ENCODE results near the gene MYG1. TPM values are rescaled to one million over a fixed set of nuclear protein-coding genes. Genes with fewer than 3 reads are reported as not detected.
A peak's percentile ranks its signal among the peaks of the same experiment; 100 is the strongest.

MYG1 gene
- total and polyA plus RNA-seq, 2 of the 13 experiments (the other 11 are each of a cell fraction or from before 2014, with no cell fraction given), result 38.6 to 58.0 TPM

GRCh38 chr12:53295070-53295890 is 4.2 kb upstream of the MYG1 start, which contains the start of gene PFDN5 (continued):
- TF ChIP-seq IRF1 (CRISPR knock-in tag; IDR thresholded peaks at IDR 0.05; ENCODE audit: low read depth) (no peak), ZNF501 (CRISPR knock-in tag; IDR thresholded peaks at IDR 0.05) (peak; percentile 88), BRF2 (CRISPR knock-in tag; IDR thresholded peaks at IDR 0.05) (no peak), AKNA (CRISPR knock-in tag; IDR thresholded peaks at IDR 0.05; ENCODE audit: borderline replicate concordance) (no peak), MAFK (conservative IDR thresholded peaks at IDR 0.05 in 1 of 2, IDR thresholded peaks at IDR 0.05 in 1 of 2; ENCODE audit: low read length in 2 of 2) (no peak), HDAC2 (CRISPR knock-in tag; IDR thresholded peaks at IDR 0.05) (peak; percentile 76), IRF2 (CRISPR knock-in tag; IDR thresholded peaks at IDR 0.05) (peak; percentile 86; the same call in 1 of the 2 replicates), SRY (CRISPR knock-in tag; IDR thresholded peaks at IDR 0.05) (no peak), FIP1L1 (IDR thresholded peaks at IDR 0.05; ENCODE audit: borderline replicate concordance, insufficient read depth, low read depth, low read length) (no peak), ZNF577 (CRISPR knock-in tag; IDR thresholded peaks at IDR 0.05; ENCODE audit: borderline replicate concordance, low read depth) (no peak), ELF4 (CRISPR knock-in tag; IDR thresholded peaks at IDR 0.05; ENCODE audit: borderline replicate concordance) (no peak), ZHX1 (CRISPR knock-in tag; IDR thresholded peaks at IDR 0.05; ENCODE audit: low read depth) (0 out of 2 replicates have a peak, but pooled peaks have one; percentile 74), PRDM4 (CRISPR knock-in tag; IDR thresholded peaks at IDR 0.05; ENCODE audit: borderline replicate concordance) (no peak), ZNF629 (CRISPR knock-in tag; conservative IDR thresholded peaks at IDR 0.05) (no peak)

Data from HepG2 (cell line).